Cardiac atrium fibroblast (primary cell): ENCODE data around the gene PRKRIP1. TPM values are rescaled to one million over a fixed set of nuclear protein-coding genes. Genes with fewer than 3 reads are reported as not detected.

Experiments
- total RNA-seq: library from RNA; depleted of rRNA; stranded (reverse); fragments of >200 nt; gene quantifications from 2 replicates; pipeline ENCODE4 v1.2.3, GENCODE V29; 2015

PRKRIP1 gene, protein sequence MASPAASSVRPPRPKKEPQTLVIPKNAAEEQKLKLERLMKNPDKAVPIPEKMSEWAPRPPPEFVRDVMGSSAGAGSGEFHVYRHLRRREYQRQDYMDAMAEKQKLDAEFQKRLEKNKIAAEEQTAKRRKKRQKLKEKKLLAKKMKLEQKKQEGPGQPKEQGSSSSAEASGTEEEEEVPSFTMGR
- total RNA-seq, result 14.4 and 15.7 TPM in 2 replicates

DNA sequence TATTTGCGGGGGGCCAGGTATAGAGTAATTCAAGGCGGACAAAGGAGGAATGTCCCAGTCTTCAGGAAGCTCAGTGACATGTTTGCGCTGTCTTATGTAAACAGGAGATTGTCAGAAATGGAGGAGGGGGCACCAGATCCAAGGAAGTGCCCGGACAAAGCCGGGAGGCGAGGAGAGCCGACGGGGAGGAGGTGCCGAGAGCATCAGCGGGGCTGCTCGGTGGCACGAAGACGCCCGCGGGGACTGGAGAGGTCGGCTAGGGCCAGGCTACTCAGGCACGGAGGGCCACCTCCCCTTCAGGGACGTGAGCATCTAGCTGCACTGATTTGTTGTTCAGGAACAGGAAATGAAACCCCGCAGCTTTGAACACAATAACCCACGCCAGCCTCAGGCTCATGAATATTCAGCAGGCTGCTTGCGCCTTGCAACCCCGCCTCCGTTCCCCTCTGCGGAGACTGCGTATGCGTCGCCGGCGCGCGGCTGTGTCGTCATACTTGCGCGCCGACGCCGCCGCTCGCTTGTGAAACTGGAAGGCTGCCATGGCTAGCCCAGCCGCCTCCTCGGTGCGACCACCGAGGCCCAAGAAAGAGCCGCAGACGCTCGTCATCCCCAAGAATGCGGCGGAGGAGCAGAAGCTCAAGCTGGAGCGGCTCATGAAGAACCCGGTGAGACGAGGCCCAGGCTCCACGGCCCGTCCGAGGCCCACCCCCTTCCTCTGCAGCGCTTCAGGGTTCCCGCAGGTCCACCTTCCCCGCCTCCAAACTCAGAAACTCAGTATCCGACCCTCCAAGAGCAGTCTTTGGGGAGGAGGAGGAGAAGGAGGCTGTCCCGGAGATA is at the start of gene PRKRIP1:
Gene PRKRIP1, plus strand, starts transcription at position 491 of the 837 bp plus-strand sequence. Its CDS starts 49 bp downstream, at position 540.

DNA sequence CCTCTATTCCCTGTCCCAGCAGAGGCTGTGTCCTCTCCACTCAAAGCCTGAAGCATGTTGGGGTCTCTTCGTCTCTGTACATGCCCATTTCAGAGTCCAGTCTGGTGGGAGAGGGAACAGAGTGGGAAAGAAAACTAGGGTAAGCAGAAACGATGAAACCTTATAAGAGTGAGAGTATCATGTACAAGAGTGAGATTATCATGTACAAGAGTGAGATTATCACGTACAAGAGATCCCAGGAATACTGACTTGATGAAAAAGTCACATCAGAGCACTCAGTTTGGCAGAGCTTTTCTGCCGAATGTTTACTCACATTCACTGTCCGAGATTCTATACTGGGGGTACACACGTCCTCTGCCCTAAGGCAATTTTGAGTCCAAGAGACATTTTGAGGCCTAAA is 39.8 kb upstream of the PRKRIP1 start, which contains the start of gene SPDYE6:
Gene SPDYE6, minus strand, starts transcription at position 101 of the 400 bp plus-strand sequence. CDS start 421 bp downstream, outside the sequence.

DNA sequence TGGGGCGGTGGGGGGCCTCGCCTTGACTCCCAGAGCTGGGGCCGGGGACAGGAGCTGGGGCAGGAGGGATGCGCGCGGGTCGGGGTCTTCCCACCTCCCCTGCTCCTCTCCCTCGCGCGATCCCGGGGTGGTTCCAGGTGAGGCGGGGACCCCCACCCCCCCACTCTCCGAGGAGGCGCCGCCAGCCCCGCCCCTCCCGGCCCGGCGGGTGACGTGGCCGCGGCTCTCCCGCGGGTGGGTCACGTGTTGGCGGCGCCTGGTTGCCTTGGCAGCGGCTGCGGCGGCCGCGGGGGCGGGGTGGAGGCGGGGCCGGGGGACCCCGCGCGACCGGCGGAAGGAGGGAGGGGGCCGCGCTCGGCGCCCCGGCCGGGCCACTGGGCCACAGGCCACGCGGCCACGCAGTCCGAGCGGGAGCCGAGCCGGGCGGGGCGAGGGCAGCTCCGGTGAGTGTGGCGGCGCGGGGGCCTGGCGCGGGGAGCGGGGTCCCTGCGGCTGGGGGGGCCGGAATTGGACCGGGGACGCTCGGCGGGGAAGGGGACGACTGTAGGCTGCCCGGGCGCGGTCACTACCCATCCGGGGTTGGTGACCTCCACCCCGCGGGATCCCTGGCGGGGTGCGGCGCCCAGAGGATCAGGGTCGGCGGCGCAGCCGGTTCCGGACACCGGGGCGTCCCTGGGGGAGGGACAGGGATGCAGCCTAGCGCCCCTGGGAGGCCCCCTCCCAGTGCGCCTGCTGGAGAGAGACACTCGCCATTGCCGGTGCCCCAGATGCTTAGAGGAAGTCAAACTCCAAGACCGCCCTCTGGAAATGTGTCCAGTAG is 37.3 kb downstream of the PRKRIP1 start, which contains the start of gene ORAI2:
Gene ORAI2, plus strand, starts transcription at position 357 of the 820 bp plus-strand sequence. CDS start 5,382 bp downstream, outside the sequence.

DNA sequence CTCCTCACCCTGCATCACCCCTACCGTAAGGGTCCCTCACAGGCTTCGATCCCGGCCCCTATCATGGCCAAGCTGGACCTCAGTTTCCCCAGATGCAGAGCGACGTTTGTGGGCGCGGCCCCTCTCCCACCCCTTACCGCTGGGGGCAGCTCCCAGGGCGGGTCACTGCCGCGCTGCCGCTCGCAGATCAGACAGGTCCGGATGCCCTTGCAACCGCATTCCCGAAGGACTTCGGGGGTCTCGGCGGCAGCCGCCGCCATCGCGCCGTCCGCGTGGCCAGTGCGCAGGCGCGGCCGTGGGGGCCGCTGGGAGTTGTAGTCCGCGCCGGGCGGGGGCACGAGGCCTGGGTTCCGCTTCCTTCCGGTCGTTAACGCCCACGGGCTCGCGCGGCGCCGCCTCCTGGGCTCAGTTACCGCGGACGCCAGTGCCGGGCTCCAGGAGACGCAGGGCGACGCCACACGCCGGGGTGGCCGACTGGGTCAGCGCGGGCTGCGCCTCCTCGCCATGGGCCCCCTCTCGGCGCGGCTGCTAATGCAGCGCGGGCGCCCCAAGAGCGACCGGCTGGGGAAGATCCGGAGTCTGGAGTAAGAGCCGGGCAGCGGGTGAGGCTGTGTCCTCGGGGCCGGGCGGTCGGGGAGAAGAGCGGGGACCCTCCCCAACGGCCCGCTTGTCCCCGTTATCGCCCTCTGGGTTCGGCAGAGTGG is 68.6 kb downstream of the PRKRIP1 start, which contains the start of the genes ALKBH4 and LRWD1:
Gene ALKBH4, minus strand, starts transcription at position 287 of the 704 bp plus-strand sequence. Its CDS starts 27 bp downstream, at position 260.
Gene LRWD1, plus strand, starts transcription at position 408 of the 704 bp plus-strand sequence. Its CDS starts 97 bp downstream, at position 505.

Other genes with a start within 250 kb of the PRKRIP1 start
- 0.54 and 7.3 TPM in 2 replicates for gene SH2B2, start 109.5 kb upstream of the PRKRIP1 start, total RNA-seq
- not detected in 2 replicates for gene SPDYE6, start 39.9 kb upstream of the PRKRIP1 start, total RNA-seq
- gene ORAI2, start 37.2 kb downstream of the PRKRIP1 start, total RNA-seq, result 38.6 and 39.9 TPM in 2 replicates
- gene ALKBH4, start 68.5 kb downstream of the PRKRIP1 start, total RNA-seq, result 7.4 and 20.3 TPM in 2 replicates
- 5.6 and 13.9 TPM in 2 replicates for gene LRWD1, start 68.6 kb downstream of the PRKRIP1 start, total RNA-seq
- 26.4 and 27.4 TPM in 2 replicates for gene POLR2J, start 82.6 kb downstream of the PRKRIP1 start, total RNA-seq
- gene RASA4B, start 121.4 kb downstream of the PRKRIP1 start, total RNA-seq, result 0.18 and 1.1 TPM in 2 replicates
- gene UPK3BL2, start 147.3 kb downstream of the PRKRIP1 start, total RNA-seq, result 0.65 TPM in 1 of 2 replicates, not detected in the other
- gene SPDYE2, start 154.9 kb downstream of the PRKRIP1 start, total RNA-seq, result not detected in 2 replicates
- 3.6 and 5.3 TPM in 2 replicates for gene POLR2J3, start 176.2 kb downstream of the PRKRIP1 start, total RNA-seq
- gene RASA4, start 220.4 kb downstream of the PRKRIP1 start, total RNA-seq, result 1.3 and 12.0 TPM in 2 replicates
- gene UPK3BL1, start 246.4 kb downstream of the PRKRIP1 start, total RNA-seq, result 8.3 and 10.3 TPM in 2 replicates